ENCODE measurements around the gene JAK3. TPM values are rescaled to one million over a fixed set of nuclear protein-coding genes. Genes with fewer than 3 reads are reported as not detected.
A peak's percentile ranks its signal among the peaks of the same experiment; 100 is the strongest.

The JAK3 gene
- total and polyA plus RNA-seq, 2 of the 4 experiments (the other 2 are of a cell fraction): 0.36 to 1.5 TPM

GRCh38 chr19:17868669-17869068 lies 20.9 kb upstream of the JAK3 start:
- Histone ChIP-seq H4K91ac (ENCODE audit: insufficient read depth, low read depth, low read length) (no peak overlapping the region), H2BK15ac (ENCODE audit: low read depth, low read length) (no peak overlapping the region), H3K9me3 (ENCODE audit: control insufficient read depth, insufficient read depth, low read length) (no peaks in the 10 kb centered on the region), H3K4me3 (ENCODE audit: insufficient read depth, low read depth, low read length) (no peak overlapping the region), H2AK9ac (replicated peaks; ENCODE audit: low read depth, low read length, poor library complexity) (no peak overlapping the region), H4K5ac (ENCODE audit: low read depth, low read length) (no peak overlapping the region), H2BK5ac (ENCODE audit: low read depth, low read length, poor library complexity, severe bottlenecking) (no peak overlapping the region), H3K9me1 (ENCODE audit: insufficient read depth, low read length) (peaks cover 8% of the 10 kb centered on the region; the same call in 1 of the 2 replicates), H2BK20ac (ENCODE audit: low read depth, low read length) (no peak overlapping the region), H3K79me1 (ENCODE audit: low read depth in 1 of 2, low read length in 2 of 2) (peaks cover 0 to 11% of the 10 kb centered on the region in 2 experiments; a peak in 2 of 4 replicates), H2AK5ac (ENCODE audit: low read depth, low read length) (no peak overlapping the region), H3K27me3 (ENCODE audit: control insufficient read depth, insufficient read depth, low read length) (peaks cover 44% of the 10 kb centered on the region), H4K20me1 (ENCODE audit: insufficient read depth, low read length) (peaks cover 24% of the 10 kb centered on the region), H3K4ac (ENCODE audit: low read depth, low read length) (no peak overlapping the region), H3K18ac (ENCODE audit: low read depth, low read length) (no peak overlapping the region), H3K23ac (ENCODE audit: low read depth, low read length) (no peak overlapping the region), H2BK120ac (ENCODE audit: low read depth, low read length) (no peak overlapping the region), H3K4me1 (ENCODE audit: control insufficient read depth, insufficient read depth, low read length) (no peaks in the 10 kb centered on the region), H3K9ac (ENCODE audit: low read depth, low read length) (no peak overlapping the region), H3K56ac (ENCODE audit: extremely low read depth, insufficient read depth, low read length) (no peak overlapping the region), H3K36me3 (ENCODE audit: control insufficient read depth, insufficient read depth, low read length) (peaks cover 19% of the 10 kb centered on the region), H3K27ac (ENCODE audit: insufficient read depth, low read length) (no peak overlapping the region), H3K14ac (replicated peaks; ENCODE audit: low read depth, low read length) (no peak overlapping the region), H3K4me2 (ENCODE audit: low read depth, low read length) (no peak overlapping the region), H4K8ac (ENCODE audit: low read depth in 2 of 2, low read length in 2 of 2) (no peak overlapping the region), H2AFZ (replicated peaks; ENCODE audit: low read length, poor library complexity) (peak overlapping the region; percentile 33)
- no peak for DNase-seq
- no TSS peak for BruUV-seq (replicated peaks)
- no peak for ATAC-seq (ENCODE audit: low read depth)
- POLR2A ChIA-PET (ENCODE audit: unreplicated experiment): no interaction called here
- TF ChIP-seq POLR2A (IDR thresholded peaks at IDR 0.05; ENCODE audit: low read depth, low read length) (no peak), FOS (IDR thresholded peaks at IDR 0.05; ENCODE audit: low read depth, low read length) (no peak), MAFK (IDR thresholded peaks at IDR 0.05; ENCODE audit: low read depth, low read length) (no peak), MXI1 (IDR thresholded peaks at IDR 0.05; ENCODE audit: borderline replicate concordance, low read depth, low read length) (no peak), ELK1 (IDR thresholded peaks at IDR 0.05; ENCODE audit: borderline replicate concordance, low read depth, low read length) (no peak)
- TF ChIP-seq, protein P1, sequence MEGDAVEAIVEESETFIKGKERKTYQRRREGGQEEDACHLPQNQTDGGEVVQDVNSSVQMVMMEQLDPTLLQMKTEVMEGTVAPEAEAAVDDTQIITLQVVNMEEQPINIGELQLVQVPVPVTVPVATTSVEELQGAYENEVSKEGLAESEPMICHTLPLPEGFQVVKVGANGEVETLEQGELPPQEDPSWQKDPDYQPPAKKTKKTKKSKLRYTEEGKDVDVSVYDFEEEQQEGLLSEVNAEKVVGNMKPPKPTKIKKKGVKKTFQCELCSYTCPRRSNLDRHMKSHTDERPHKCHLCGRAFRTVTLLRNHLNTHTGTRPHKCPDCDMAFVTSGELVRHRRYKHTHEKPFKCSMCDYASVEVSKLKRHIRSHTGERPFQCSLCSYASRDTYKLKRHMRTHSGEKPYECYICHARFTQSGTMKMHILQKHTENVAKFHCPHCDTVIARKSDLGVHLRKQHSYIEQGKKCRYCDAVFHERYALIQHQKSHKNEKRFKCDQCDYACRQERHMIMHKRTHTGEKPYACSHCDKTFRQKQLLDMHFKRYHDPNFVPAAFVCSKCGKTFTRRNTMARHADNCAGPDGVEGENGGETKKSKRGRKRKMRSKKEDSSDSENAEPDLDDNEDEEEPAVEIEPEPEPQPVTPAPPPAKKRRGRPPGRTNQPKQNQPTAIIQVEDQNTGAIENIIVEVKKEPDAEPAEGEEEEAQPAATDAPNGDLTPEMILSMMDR (conservative IDR thresholded peaks at IDR 0.05; ENCODE audit: low read depth, low read length): no peak
- TF ChIP-seq, protein P2, sequence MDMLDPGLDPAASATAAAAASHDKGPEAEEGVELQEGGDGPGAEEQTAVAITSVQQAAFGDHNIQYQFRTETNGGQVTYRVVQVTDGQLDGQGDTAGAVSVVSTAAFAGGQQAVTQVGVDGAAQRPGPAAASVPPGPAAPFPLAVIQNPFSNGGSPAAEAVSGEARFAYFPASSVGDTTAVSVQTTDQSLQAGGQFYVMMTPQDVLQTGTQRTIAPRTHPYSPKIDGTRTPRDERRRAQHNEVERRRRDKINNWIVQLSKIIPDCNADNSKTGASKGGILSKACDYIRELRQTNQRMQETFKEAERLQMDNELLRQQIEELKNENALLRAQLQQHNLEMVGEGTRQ (IDR thresholded peaks at IDR 0.05; ENCODE audit: low read depth, low read length): no peak
- 23% methylated on average over 5 of the region's 6 CpGs; no CpG with 5 or more reads in 1 of the 2 experiments for WGBS, 2 experiments (ENCODE audit: extremely low coverage in 2 of 2, insufficient read length in 1 of 2)
- dilution Hi-C loops (cut with HindIII; ENCODE audit: low sequenced_read_pairs, unreplicated experiment) (no loop called here), intact Hi-C loops (cut with micrococcal nuclease) (no loop called here), in situ Hi-C loops (cut with MboI; ENCODE audit: low sequenced_read_pairs) (loop anchor here (5.0 kb wide), 1 partner anchor 119 kb away; no protein-coding TSS in a partner anchor)
- CTCF ChIA-PET: no interaction called here
